Liver (tissue), 9 donors: ENCODE results near the gene CENPT. TPM values are rescaled to one million over a fixed set of nuclear protein-coding genes. Genes with fewer than 3 reads are reported as not detected.

Experiments used
- DNase-seq: peaks from one replicate; pipeline ENCODE4 v3.0.0-alpha.2; 2017; ENCODE audit warnings: low spot score
- H3K27ac ChIP-seq, 2 donors: one replicate each; pipeline ENCODE4 v1.7.0; 2013; ENCODE audit warnings: inconsistent platforms in 2 of 2, low read length in 2 of 2, control low read depth in 1 of 2, low read depth in 1 of 2, mild to moderate bottlenecking in 1 of 2
- H3K27me3 ChIP-seq, 4 donors: one replicate each; pipeline versions ENCODE4 v1.6.1 to v1.7.0; 2013; ENCODE audit warnings: low read length in 3 of 4, inconsistent platforms in 1 of 4, mild to moderate bottlenecking in 1 of 4, moderate library complexity in 1 of 4; ENCODE audit not compliant: control insufficient read depth in 4 of 4, insufficient read depth in 4 of 4
- H3K36me3 ChIP-seq, 4 donors: one replicate each; pipeline versions ENCODE4 v1.6.1 to v1.7.0; 2013; ENCODE audit warnings: low read length in 3 of 4, mild to moderate bottlenecking in 3 of 4, low read depth in 1 of 4, moderate library complexity in 1 of 4; ENCODE audit not compliant: control insufficient read depth in 4 of 4, insufficient read depth in 3 of 4
- H3K4me1 ChIP-seq, 4 donors: one replicate each; pipeline versions ENCODE4 v1.6.1 to v1.7.0; 2013; ENCODE audit warnings: low read length in 3 of 4, mild to moderate bottlenecking in 3 of 4, moderate library complexity in 1 of 4; ENCODE audit not compliant: control insufficient read depth in 4 of 4, insufficient read depth in 4 of 4
- H3K4me3 ChIP-seq, 3 donors: one replicate each; pipeline versions ENCODE4 v1.6.1 to v1.7.0; 2013; ENCODE audit warnings: low read length in 3 of 3, control low read depth in 1 of 3, low read depth in 1 of 3, mild to moderate bottlenecking in 1 of 3
- H3K9ac ChIP-seq, 2 donors: one replicate each; pipeline ENCODE4 v1.7.0; 2013; ENCODE audit warnings: low read length in 2 of 2, mild to moderate bottlenecking in 2 of 2, moderate library complexity in 2 of 2, control low read depth in 1 of 2, low read depth in 1 of 2
- H3K9me3 ChIP-seq, 4 donors: one replicate each; pipeline versions ENCODE4 v1.6.1 to v1.7.0; 2013; ENCODE audit warnings: low read length in 3 of 4; ENCODE audit not compliant: control insufficient read depth in 4 of 4
- CTCF ChIP-seq: fragments of 150-350 bp; IDR thresholded peaks from 2 replicates; pipeline ENCODE4 v1.5.1; 2017; ENCODE audit warnings: improper control_type of control experiment, low read depth, low read length; ENCODE audit not compliant: missing input control
- EGR1 ChIP-seq, 2 donors: IDR thresholded peaks; 2 replicates each; pipeline ENCODE4 v1.6.1; 2016 to 2018; ENCODE audit warnings: antibody characterized with exemption in 2 of 2, low read depth in 2 of 2
- FOXA1 ChIP-seq: IDR thresholded peaks from 2 replicates; pipeline ENCODE4 v1.6.1; 2016; ENCODE audit warnings: antibody characterized with exemption
- GABPA ChIP-seq, 2 donors: IDR thresholded peaks in 1 of 2; conservative IDR thresholded peaks in 1 of 2; 2 replicates each; pipeline ENCODE4 v1.6.1; 2016; ENCODE audit warnings: antibody characterized with exemption in 2 of 2, mild to moderate bottlenecking in 1 of 2, moderate library complexity in 1 of 2
- HNF4A ChIP-seq, 2 donors: conservative IDR thresholded peaks; 2 replicates each; pipeline ENCODE4 v1.6.1; 2016; ENCODE audit warnings: antibody characterized with exemption in 2 of 2, mild to moderate bottlenecking in 2 of 2
- HNF4G ChIP-seq: IDR thresholded peaks from 2 replicates; pipeline ENCODE4 v1.6.1; 2016; ENCODE audit warnings: antibody characterized with exemption
- NR2F2 ChIP-seq: IDR thresholded peaks from 2 replicates; pipeline ENCODE4 v1.6.1; 2016; ENCODE audit warnings: antibody characterized with exemption
- RAD21 ChIP-seq, 2 donors: IDR thresholded peaks; 2 replicates each; pipeline ENCODE4 v1.6.1; 2016; ENCODE audit warnings: antibody characterized with exemption in 2 of 2, mild to moderate bottlenecking in 2 of 2
- SP1 ChIP-seq: IDR thresholded peaks from 2 replicates; pipeline ENCODE4 v1.6.1; 2018; ENCODE audit warnings: antibody characterized with exemption, mild to moderate bottlenecking
- TAF1 ChIP-seq: conservative IDR thresholded peaks from 2 replicates; pipeline ENCODE4 v1.6.1; 2016; ENCODE audit warnings: antibody characterized with exemption, mild to moderate bottlenecking
- YY1 ChIP-seq: IDR thresholded peaks from 2 replicates; pipeline ENCODE4 v1.6.1; 2016; ENCODE audit warnings: antibody characterized with exemption, mild to moderate bottlenecking
- ZBTB33 ChIP-seq: IDR thresholded peaks from 2 replicates; pipeline ENCODE4 v1.6.1; 2016; ENCODE audit warnings: antibody characterized with exemption
- whole genome bisulfite sequencing: extraction: QIAGEN DNeasy Blood & Tissue Kit; methylation state at CpG from one replicate; pipeline ENCODE4 v1.1.7; 2013; 5-methylcytosine and 5-hydroxymethylcytosine counted together
- polyA plus RNA-seq, 2 donors: library from polyadenylated mRNA; stranded (reverse) in 1 of 2; unstranded in 1 of 2; fragments of 200-250 nt in 1 of 2; fragments of >200 nt in 1 of 2; fragmentation: Nextera tagmentation in 1 of 2; extraction: Ambion mirVana in 1 of 2; gene quantifications; one replicate each; pipeline versions ENCODE4 v1.2.1 to v1.2.3, GENCODE V29; 2013 to 2015
- total RNA-seq, 2 donors: library from RNA; depleted of rRNA; stranded (reverse); fragments of >200 nt; gene quantifications; one replicate each; pipeline ENCODE4 v1.2.3, GENCODE V29; 2014
- TF ChIP-seq, protein P1 (sequence below): IDR thresholded peaks from 2 replicates; pipeline ENCODE4 v1.6.1; 2016; ENCODE audit warnings: antibody characterized with exemption
- donor health status: healthy.
- donor health status: healthy.
- donor health status: healthy.
- donor health status: healthy.
- donor health status: healthy.

The CENPT gene
- total and polyA plus RNA-seq, 4 donors: 11.4 to 26.9 (median 19.3) TPM

- no peaks in the 10 kb centered on the region for H3K9me3 ChIP-seq
- TF ChIP-seq FOXA1 (no peak), HNF4G (no peak), YY1 (no peak), EGR1 (IDR thresholded peaks at IDR 0.05; ENCODE audit: low read depth in 2 of 2) (no peak), GABPA (IDR thresholded peaks at IDR 0.05 in 1 of 2, conservative IDR thresholded peaks at IDR 0.05 in 1 of 2) (no peak), ZBTB33 (no peak), SP1 (no peak), RAD21 (IDR thresholded peaks at IDR 0.05) (no peak), HNF4A (conservative IDR thresholded peaks at IDR 0.05) (no peak), CTCF (no peak), TAF1 (no peak), NR2F2 (no peak)
- TF ChIP-seq, protein P1, sequence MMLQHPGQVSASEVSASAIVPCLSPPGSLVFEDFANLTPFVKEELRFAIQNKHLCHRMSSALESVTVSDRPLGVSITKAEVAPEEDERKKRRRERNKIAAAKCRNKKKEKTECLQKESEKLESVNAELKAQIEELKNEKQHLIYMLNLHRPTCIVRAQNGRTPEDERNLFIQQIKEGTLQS: no peak
- no peak overlapping the region for H3K4me3 ChIP-seq
- DNase-seq: no peak
- H3K9ac ChIP-seq: no peak overlapping the region
- peaks cover 3 to 8% (median 6%) of the 10 kb centered on the region in 4 donors for H3K4me1 ChIP-seq
- H3K27me3 ChIP-seq: no peaks in the 10 kb centered on the region
- H3K27ac ChIP-seq: no peak overlapping the region
- WGBS: 91% methylated on average over 11 of the region's 11 CpGs
- peaks cover 0 to 9% (median 2%) of the 10 kb centered on the region in 4 donors for H3K36me3 ChIP-seq
These were observed 15.4 kb upstream of the CENPT start for GRCh38 chr16:67862623-67863583.

GRCh38 chr16:67861877-67862276 is 14.4 kb upstream of the CENPT start:
- Histone ChIP-seq H3K4me3 (no peak overlapping the region), H3K9ac (no peak overlapping the region), H3K9me3 (no peaks in the 10 kb centered on the region), H3K27me3 (no peaks in the 10 kb centered on the region), H3K27ac (no peak overlapping the region), H3K36me3 (peaks cover 0 to 3% (median under 1%) of the 10 kb centered on the region in 4 donors), H3K4me1 (peaks cover 9 to 18% (median 13%) of the 10 kb centered on the region in 4 donors)
- WGBS: 95% methylated on average over 6 of the region's 6 CpGs
- DNase-seq: no peak
- TF ChIP-seq FOXA1: no peak
